ENCODE data around the gene SLC12A5. TPM values are rescaled to one million over a fixed set of nuclear protein-coding genes. Genes with fewer than 3 reads are reported as not detected.

Gene SLC12A5
- total RNA-seq, 1 experiment from 2014 or later, result 7.2 TPM

DNA sequence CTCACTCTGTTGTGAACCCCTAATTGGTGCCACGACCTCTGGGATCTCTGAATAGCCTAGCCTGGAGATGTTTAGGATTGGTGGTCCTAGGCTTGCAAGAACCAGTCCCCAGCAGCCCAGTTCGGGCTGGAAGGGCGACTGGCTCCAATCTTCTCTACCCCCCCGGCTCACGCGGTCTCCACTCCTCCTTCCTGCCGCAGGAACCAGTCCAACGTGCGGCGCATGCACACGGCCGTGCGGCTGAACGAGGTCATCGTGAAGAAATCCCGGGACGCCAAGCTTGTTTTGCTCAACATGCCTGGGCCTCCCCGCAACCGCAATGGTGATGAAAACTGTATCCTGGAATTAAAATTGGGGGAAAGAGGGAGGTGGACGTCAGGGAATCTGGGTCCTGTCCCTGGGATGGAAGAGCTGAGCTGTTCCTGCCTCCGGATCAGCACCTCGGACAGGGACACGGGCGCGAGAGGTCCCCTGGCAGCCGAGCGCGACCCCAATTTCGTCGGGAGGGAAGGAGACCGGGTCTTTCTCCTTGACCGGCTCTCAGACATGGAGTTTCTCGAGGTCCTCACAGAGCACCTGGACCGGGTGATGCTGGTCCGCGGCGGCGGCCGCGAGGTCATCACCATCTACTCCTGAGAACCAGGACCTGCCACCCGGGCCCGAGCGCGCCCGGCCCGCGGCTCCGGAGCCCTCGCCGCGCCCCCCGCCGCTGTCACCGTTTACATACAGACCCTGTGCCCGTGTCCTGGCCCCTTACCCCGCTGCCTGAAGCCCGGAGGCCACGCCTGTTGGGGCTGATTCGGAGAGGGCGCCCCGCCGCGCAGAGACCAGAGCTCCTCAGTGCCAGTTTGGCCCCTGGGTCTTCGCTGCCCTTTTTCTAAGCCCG, 28.2 kb downstream of the SLC12A5 start (continued):
- TF ChIP-seq OVOL2 (CRISPR knock-in tag; IDR thresholded peaks at IDR 0.05; ENCODE audit: borderline replicate concordance) (no peak), CTCF (IDR thresholded peaks at IDR 0.05) (no peak), NFATC4 (CRISPR knock-in tag; IDR thresholded peaks at IDR 0.05) (no peak), RELA (CRISPR knock-in tag; IDR thresholded peaks at IDR 0.05; ENCODE audit: borderline replicate concordance) (0 out of 2 replicates have a peak, but pooled peaks have one; percentile 23), IRF2 (CRISPR knock-in tag; IDR thresholded peaks at IDR 0.05; ENCODE audit: borderline replicate concordance, low read depth) (no peak), ZNF396 (CRISPR knock-in tag; IDR thresholded peaks at IDR 0.05; ENCODE audit: borderline replicate concordance) (no peak), GTF2I (CRISPR knock-in tag; conservative IDR thresholded peaks at IDR 0.05) (no peak), JAZF1 (CRISPR knock-in tag; IDR thresholded peaks at IDR 0.05) (no peak), KAT7 (CRISPR knock-in tag; IDR thresholded peaks at IDR 0.05; ENCODE audit: borderline replicate concordance) (no peak), NFE2L1 (CRISPR knock-in tag; IDR thresholded peaks at IDR 0.05) (peak; percentile 55; the same call in 1 of the 2 replicates), ZNF416 (CRISPR knock-in tag; IDR thresholded peaks at IDR 0.05) (no peak), ZNF121 (CRISPR knock-in tag; IDR thresholded peaks at IDR 0.05) (no peak), PRDM15 (CRISPR knock-in tag; IDR thresholded peaks at IDR 0.05) (no peak), ETV6 (CRISPR knock-in tag; IDR thresholded peaks at IDR 0.05) (peak; percentile 82; the same call in 1 of the 2 replicates), NR1H2 (CRISPR knock-in tag; IDR thresholded peaks at IDR 0.05) (no peak), RORB (CRISPR knock-in tag; IDR thresholded peaks at IDR 0.05) (no peak), MAX (CRISPR knock-in tag; IDR thresholded peaks at IDR 0.05) (no peak), ZBTB21 (CRISPR knock-in tag; IDR thresholded peaks at IDR 0.05; ENCODE audit: borderline replicate concordance) (no peak), ATF2 (CRISPR knock-in tag; IDR thresholded peaks at IDR 0.05; ENCODE audit: borderline replicate concordance, low read depth) (no peak), ZNF219 (CRISPR knock-in tag; IDR thresholded peaks at IDR 0.05; ENCODE audit: borderline replicate concordance) (0 out of 2 replicates have a peak, but pooled peaks have one; percentile 33), ZNF138 (CRISPR knock-in tag; conservative IDR thresholded peaks at IDR 0.05) (no peak), EMX1 (CRISPR knock-in tag; IDR thresholded peaks at IDR 0.05) (no peak)
- TF ChIP-seq, protein P1, sequence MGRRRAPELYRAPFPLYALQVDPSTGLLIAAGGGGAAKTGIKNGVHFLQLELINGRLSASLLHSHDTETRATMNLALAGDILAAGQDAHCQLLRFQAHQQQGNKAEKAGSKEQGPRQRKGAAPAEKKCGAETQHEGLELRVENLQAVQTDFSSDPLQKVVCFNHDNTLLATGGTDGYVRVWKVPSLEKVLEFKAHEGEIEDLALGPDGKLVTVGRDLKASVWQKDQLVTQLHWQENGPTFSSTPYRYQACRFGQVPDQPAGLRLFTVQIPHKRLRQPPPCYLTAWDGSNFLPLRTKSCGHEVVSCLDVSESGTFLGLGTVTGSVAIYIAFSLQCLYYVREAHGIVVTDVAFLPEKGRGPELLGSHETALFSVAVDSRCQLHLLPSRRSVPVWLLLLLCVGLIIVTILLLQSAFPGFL (CRISPR knock-in tag; IDR thresholded peaks at IDR 0.05; ENCODE audit: borderline replicate concordance), result no peak
- TF ChIP-seq, protein P2, sequence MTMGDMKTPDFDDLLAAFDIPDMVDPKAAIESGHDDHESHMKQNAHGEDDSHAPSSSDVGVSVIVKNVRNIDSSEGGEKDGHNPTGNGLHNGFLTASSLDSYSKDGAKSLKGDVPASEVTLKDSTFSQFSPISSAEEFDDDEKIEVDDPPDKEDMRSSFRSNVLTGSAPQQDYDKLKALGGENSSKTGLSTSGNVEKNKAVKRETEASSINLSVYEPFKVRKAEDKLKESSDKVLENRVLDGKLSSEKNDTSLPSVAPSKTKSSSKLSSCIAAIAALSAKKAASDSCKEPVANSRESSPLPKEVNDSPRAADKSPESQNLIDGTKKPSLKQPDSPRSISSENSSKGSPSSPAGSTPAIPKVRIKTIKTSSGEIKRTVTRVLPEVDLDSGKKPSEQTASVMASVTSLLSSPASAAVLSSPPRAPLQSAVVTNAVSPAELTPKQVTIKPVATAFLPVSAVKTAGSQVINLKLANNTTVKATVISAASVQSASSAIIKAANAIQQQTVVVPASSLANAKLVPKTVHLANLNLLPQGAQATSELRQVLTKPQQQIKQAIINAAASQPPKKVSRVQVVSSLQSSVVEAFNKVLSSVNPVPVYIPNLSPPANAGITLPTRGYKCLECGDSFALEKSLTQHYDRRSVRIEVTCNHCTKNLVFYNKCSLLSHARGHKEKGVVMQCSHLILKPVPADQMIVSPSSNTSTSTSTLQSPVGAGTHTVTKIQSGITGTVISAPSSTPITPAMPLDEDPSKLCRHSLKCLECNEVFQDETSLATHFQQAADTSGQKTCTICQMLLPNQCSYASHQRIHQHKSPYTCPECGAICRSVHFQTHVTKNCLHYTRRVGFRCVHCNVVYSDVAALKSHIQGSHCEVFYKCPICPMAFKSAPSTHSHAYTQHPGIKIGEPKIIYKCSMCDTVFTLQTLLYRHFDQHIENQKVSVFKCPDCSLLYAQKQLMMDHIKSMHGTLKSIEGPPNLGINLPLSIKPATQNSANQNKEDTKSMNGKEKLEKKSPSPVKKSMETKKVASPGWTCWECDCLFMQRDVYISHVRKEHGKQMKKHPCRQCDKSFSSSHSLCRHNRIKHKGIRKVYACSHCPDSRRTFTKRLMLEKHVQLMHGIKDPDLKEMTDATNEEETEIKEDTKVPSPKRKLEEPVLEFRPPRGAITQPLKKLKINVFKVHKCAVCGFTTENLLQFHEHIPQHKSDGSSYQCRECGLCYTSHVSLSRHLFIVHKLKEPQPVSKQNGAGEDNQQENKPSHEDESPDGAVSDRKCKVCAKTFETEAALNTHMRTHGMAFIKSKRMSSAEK (CRISPR knock-in tag; IDR thresholded peaks at IDR 0.05; ENCODE audit: borderline replicate concordance), result no peak
- TF ChIP-seq, protein P3, sequence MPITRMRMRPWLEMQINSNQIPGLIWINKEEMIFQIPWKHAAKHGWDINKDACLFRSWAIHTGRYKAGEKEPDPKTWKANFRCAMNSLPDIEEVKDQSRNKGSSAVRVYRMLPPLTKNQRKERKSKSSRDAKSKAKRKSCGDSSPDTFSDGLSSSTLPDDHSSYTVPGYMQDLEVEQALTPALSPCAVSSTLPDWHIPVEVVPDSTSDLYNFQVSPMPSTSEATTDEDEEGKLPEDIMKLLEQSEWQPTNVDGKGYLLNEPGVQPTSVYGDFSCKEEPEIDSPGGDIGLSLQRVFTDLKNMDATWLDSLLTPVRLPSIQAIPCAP (CRISPR knock-in tag; IDR thresholded peaks at IDR 0.05), result no peak
